ENCODE measurements around the gene CDH15. TPM values are rescaled to one million over a fixed set of nuclear protein-coding genes. Genes with fewer than 3 reads are reported as not detected.
"Not testable (repeated sequence)": the region's sequence is repeated elsewhere in the genome, so short reads cannot be mapped to it uniquely, and the experiment has no call there.

The CDH15 gene
- total and polyA plus RNA-seq, 4 donors = 0.09 to 2.1 (median 1.3) TPM

- H3K9ac ChIP-seq (ENCODE audit: insufficient read depth in 1 of 2, low read length in 2 of 2) = no peak overlapping the region
- no peak overlapping the region for H3K4me3 ChIP-seq
- peaks cover 0 to 5% (median 0%) of the 10 kb centered on the region in 3 donors for H3K27me3 ChIP-seq (ENCODE audit: control insufficient read depth in 3 of 3, insufficient read depth in 3 of 3, low read length in 2 of 3)
- WGBS, 2 donors = 49 to 55% methylated on average over 12 of the region's 12 CpGs
- H3K4me1 ChIP-seq (ENCODE audit: control insufficient read depth in 5 of 5, insufficient read depth in 5 of 5, low read length in 5 of 5) = peaks cover 0 to 10% (median 0%) of the 10 kb centered on the region in 5 donors
- H3K9me3 ChIP-seq (ENCODE audit: control insufficient read depth in 4 of 4, insufficient read depth in 3 of 4, low read length in 3 of 4) = no peaks in the 10 kb centered on the region
- no peak for ATAC-seq (ENCODE audit: insufficient read depth, low FRiP score)
- no peak for DNase-seq
- TF ChIP-seq CTCF (IDR thresholded peaks at IDR 0.05; ENCODE audit: control extremely low read depth, extremely low read depth) = no peak
- H3K36me3 ChIP-seq (ENCODE audit: control insufficient read depth in 4 of 4, insufficient read depth in 4 of 4, low read length in 4 of 4) = no peaks in the 10 kb centered on the region
- H3K27ac ChIP-seq (ENCODE audit: low read depth in 1 of 2, low read length in 1 of 2) = peak overlapping the region in 1 of 2 donors; percentile 39
These were observed 71.2 kb downstream of the CDH15 start for GRCh38 chr16:89242795-89243200.

GRCh38 chr16:89243664-89244063, 72.1 kb downstream of the CDH15 start:
- H3K9ac ChIP-seq (ENCODE audit: insufficient read depth in 1 of 2, low read length in 2 of 2) = no peak overlapping the region
- H3K27me3 ChIP-seq (ENCODE audit: control insufficient read depth in 3 of 3, insufficient read depth in 3 of 3, low read length in 2 of 3) = peaks cover 0 to 5% (median 0%) of the 10 kb centered on the region in 3 donors
- ATAC-seq (ENCODE audit: insufficient read depth, low FRiP score) = no peak
- no peaks in the 10 kb centered on the region for H3K36me3 ChIP-seq (ENCODE audit: control insufficient read depth in 4 of 4, insufficient read depth in 4 of 4, low read length in 4 of 4)
- TF ChIP-seq CTCF (IDR thresholded peaks at IDR 0.05; ENCODE audit: control extremely low read depth, extremely low read depth) = no peak
- peaks cover 0 to 10% (median 0%) of the 10 kb centered on the region in 5 donors for H3K4me1 ChIP-seq (ENCODE audit: control insufficient read depth in 5 of 5, insufficient read depth in 5 of 5, low read length in 5 of 5)
- H3K27ac ChIP-seq (ENCODE audit: low read depth in 1 of 2, low read length in 1 of 2) = peak overlapping the region in 1 of 2 donors; percentile 33
- 90 to 91% methylated on average over 5 of the region's 5 CpGs for WGBS, 2 donors
- H3K9me3 ChIP-seq (ENCODE audit: control insufficient read depth in 4 of 4, insufficient read depth in 3 of 4, low read length in 3 of 4) = peaks cover 0 to 2% (median 0%) of the 10 kb centered on the region in 4 donors
- DNase-seq = no peak
- no peak overlapping the region for H3K4me3 ChIP-seq

- H3K27me3 ChIP-seq (ENCODE audit: control insufficient read depth in 3 of 3, insufficient read depth in 3 of 3, low read length in 2 of 3); H3K9ac ChIP-seq (ENCODE audit: insufficient read depth in 1 of 2, low read length in 2 of 2); H3K36me3 ChIP-seq (ENCODE audit: control insufficient read depth in 4 of 4, insufficient read depth in 4 of 4, low read length in 4 of 4); H3K4me1 ChIP-seq (ENCODE audit: control insufficient read depth in 5 of 5, insufficient read depth in 5 of 5, low read length in 5 of 5); H3K4me3 ChIP-seq; DNase-seq; H3K9me3 ChIP-seq (ENCODE audit: control insufficient read depth in 4 of 4, insufficient read depth in 3 of 4, low read length in 3 of 4); ATAC-seq (ENCODE audit: insufficient read depth, low FRiP score): not testable (repeated sequence)
- WGBS, 2 donors = 64 to 82% methylated on average over 13 of the region's 13 CpGs
- peak overlapping the region in 1 of 2 donors; percentile 61 for H3K27ac ChIP-seq (ENCODE audit: low read depth in 1 of 2, low read length in 1 of 2)
These were observed 72.7 kb downstream of the CDH15 start for GRCh38 chr16:89244264-89244663.

- no peak for ATAC-seq (ENCODE audit: insufficient read depth, low FRiP score)
- H3K4me1 ChIP-seq (ENCODE audit: control insufficient read depth in 5 of 5, insufficient read depth in 5 of 5, low read length in 5 of 5) = peaks cover 0 to 10% (median 0%) of the 10 kb centered on the region in 5 donors
- no peak for DNase-seq
- peaks cover 0 to 2% (median 0%) of the 10 kb centered on the region in 4 donors for H3K9me3 ChIP-seq (ENCODE audit: control insufficient read depth in 4 of 4, insufficient read depth in 3 of 4, low read length in 3 of 4)
- H3K36me3 ChIP-seq (ENCODE audit: control insufficient read depth in 4 of 4, insufficient read depth in 4 of 4, low read length in 4 of 4) = no peaks in the 10 kb centered on the region
- H3K27ac ChIP-seq (ENCODE audit: low read depth in 1 of 2, low read length in 1 of 2) = peak overlapping the region in 1 of 2 donors; percentile 61
- 60 to 77% methylated on average over 12 of the region's 12 CpGs for WGBS, 2 donors
- no peak overlapping the region for H3K9ac ChIP-seq (ENCODE audit: insufficient read depth in 1 of 2, low read length in 2 of 2)
- no peak for TF ChIP-seq CTCF (IDR thresholded peaks at IDR 0.05; ENCODE audit: control extremely low read depth, extremely low read depth)
- H3K4me3 ChIP-seq = no peak overlapping the region
- peaks cover 0 to 5% (median 0%) of the 10 kb centered on the region in 3 donors for H3K27me3 ChIP-seq (ENCODE audit: control insufficient read depth in 3 of 3, insufficient read depth in 3 of 3, low read length in 2 of 3)
These were observed 73.2 kb downstream of the CDH15 start for GRCh38 chr16:89244754-89245153.

Other genes starting within 250 kb of the CDH15 start
- 10 to 100 TPM in 1 of 2 donors, 1 to 10 TPM in 1; 4.7 to 11.8 TPM for gene CBFA2T3, start 194.5 kb upstream of the CDH15 start, total RNA-seq
- 1 to 10 TPM; 6.2 to 7.0 TPM for gene CBFA2T3, start 194.5 kb upstream of the CDH15 start, polyA plus RNA-seq
- gene ACSF3, start 77.9 kb upstream of the CDH15 start, total RNA-seq = 10 to 100 TPM; 32.0 to 33.6 TPM
- 10 to 100 TPM; 17.4 to 30.4 TPM for gene ACSF3, start 77.9 kb upstream of the CDH15 start, polyA plus RNA-seq
- 100 to 1,000 TPM in 1 of 2 donors, 10 to 100 TPM in 1; 25.2 to 227 TPM for gene SLC22A31, start 28.8 kb downstream of the CDH15 start, total RNA-seq
- 100 to 1,000 TPM in 1 of 2 donors, 10 to 100 TPM in 1; 78.8 to 285 TPM for gene SLC22A31, start 28.8 kb downstream of the CDH15 start, polyA plus RNA-seq
- gene ZNF778, start 46.0 kb downstream of the CDH15 start, total RNA-seq = 10 to 100 TPM in 1 of 2 donors, 1 to 10 TPM in 1; 4.7 to 13.9 TPM
- gene ZNF778, start 46.0 kb downstream of the CDH15 start, polyA plus RNA-seq = 1 to 10 TPM; 2.4 to 4.5 TPM